Loucy (cell line): ENCODE measurements around the gene KDM4E.

Experiments
- CTCF ChIP-seq: fragments of 200-600 bp; sonication (generic); conservative IDR thresholded peaks from 2 replicates; pipeline ENCODE4 v1.5.1; 2014; ENCODE audit warnings: mild to moderate bottlenecking, antibody characterized with exemption, low read length
- EZH2phosphoT487 ChIP-seq: fragments of 200-600 bp; IDR thresholded peaks from 2 replicates; pipeline ENCODE4 v1.6.1; 2018; ENCODE audit warnings: antibody characterized with exemption, mild to moderate bottlenecking, moderate library complexity, borderline replicate concordance

GRCh38 chr11:95074792-95075563, 49.9 kb downstream of the KDM4E start:
- TF ChIP-seq CTCF (no peak), EZH2phosphoT487 (no peak)
